ENCODE results near the gene TNIK.

DNA sequence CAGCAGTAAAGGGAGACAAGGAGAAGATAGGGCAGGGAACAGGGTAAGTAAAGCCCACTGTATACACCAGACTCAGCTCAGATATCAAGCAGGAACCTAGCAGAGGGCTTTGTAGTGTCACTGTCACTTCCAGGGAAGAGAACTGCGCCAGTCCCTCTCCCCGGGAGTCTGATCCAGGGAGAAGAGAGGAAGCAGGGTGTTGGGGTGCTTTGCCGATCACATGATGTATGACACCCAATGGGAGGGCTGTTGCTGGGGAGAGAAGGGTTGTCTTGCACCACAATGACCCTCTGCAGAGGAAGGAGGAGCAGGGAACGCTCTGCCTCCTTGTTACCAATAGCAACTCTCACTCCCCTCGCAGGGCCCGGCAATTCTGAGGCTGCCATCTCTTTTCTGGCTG, 286.5 kb downstream of the TNIK start:
- TF ChIP-seq, protein P1, sequence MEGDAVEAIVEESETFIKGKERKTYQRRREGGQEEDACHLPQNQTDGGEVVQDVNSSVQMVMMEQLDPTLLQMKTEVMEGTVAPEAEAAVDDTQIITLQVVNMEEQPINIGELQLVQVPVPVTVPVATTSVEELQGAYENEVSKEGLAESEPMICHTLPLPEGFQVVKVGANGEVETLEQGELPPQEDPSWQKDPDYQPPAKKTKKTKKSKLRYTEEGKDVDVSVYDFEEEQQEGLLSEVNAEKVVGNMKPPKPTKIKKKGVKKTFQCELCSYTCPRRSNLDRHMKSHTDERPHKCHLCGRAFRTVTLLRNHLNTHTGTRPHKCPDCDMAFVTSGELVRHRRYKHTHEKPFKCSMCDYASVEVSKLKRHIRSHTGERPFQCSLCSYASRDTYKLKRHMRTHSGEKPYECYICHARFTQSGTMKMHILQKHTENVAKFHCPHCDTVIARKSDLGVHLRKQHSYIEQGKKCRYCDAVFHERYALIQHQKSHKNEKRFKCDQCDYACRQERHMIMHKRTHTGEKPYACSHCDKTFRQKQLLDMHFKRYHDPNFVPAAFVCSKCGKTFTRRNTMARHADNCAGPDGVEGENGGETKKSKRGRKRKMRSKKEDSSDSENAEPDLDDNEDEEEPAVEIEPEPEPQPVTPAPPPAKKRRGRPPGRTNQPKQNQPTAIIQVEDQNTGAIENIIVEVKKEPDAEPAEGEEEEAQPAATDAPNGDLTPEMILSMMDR (IDR thresholded peaks at IDR 0.05) = no peak
- no peak for TF ChIP-seq POLR2AphosphoS5 (IDR thresholded peaks at IDR 0.05)
- no peak for TF ChIP-seq POLR2A (IDR thresholded peaks at IDR 0.05)

Data from prostate gland (tissue), 2 donors.